Measurements from ENCODE around the gene ALS2CL.
A peak's percentile ranks its signal among the peaks of the same experiment; 100 is the strongest.
"Not testable (repeated sequence)": the region's sequence is repeated elsewhere in the genome, so short reads cannot be mapped to it uniquely, and the experiment has no call there.

Gene ALS2CL

GRCh38 chr3:46704346-46704745, 10.9 kb upstream of the ALS2CL start:
- not testable (repeated sequence) for H3K4me2 ChIP-seq (ENCODE audit: insufficient read depth, low read length, poor library complexity, severe bottlenecking); H3K23ac ChIP-seq (ENCODE audit: low read depth, low read length, poor library complexity); H2BK12ac ChIP-seq (ENCODE audit: low read length); H2BK120ac ChIP-seq (ENCODE audit: low read depth, low read length); H4K91ac ChIP-seq (ENCODE audit: low read depth, low read length, poor library complexity); H3K4ac ChIP-seq (ENCODE audit: low read length); H3K4me3 ChIP-seq (ENCODE audit: low read length in 2 of 2); H3K9ac ChIP-seq (ENCODE audit: low read depth, low read length, poor library complexity); H2AK5ac ChIP-seq (ENCODE audit: low read depth, low read length); H3K79me1 ChIP-seq (ENCODE audit: low read depth, low read length); DNase-seq (ENCODE audit: low spot score); H2BK15ac ChIP-seq (ENCODE audit: low read length); H2AFZ ChIP-seq (ENCODE audit: low read length); H2BK5ac ChIP-seq (ENCODE audit: low read length); H3K18ac ChIP-seq (ENCODE audit: low read length); H3K9me3 ChIP-seq (replicated peaks in 1 of 2; ENCODE audit: control insufficient read depth in 2 of 2, insufficient read depth in 1 of 2, low read depth in 1 of 2, low read length in 2 of 2); H4K8ac ChIP-seq (ENCODE audit: low read depth, low read length); H3K36me3 ChIP-seq (replicated peaks in 1 of 2; ENCODE audit: control insufficient read depth in 2 of 2, insufficient read depth in 2 of 2, low read length in 2 of 2); H3K27ac ChIP-seq (replicated peaks; ENCODE audit: low read length)
- H3K4me1 ChIP-seq (ENCODE audit: control insufficient read depth in 2 of 2, insufficient read depth in 1 of 2, low read depth in 1 of 2, low read length in 2 of 2): peaks cover 2 to 12% of the 10 kb centered on the region in 2 donors
- H3K27me3 ChIP-seq (ENCODE audit: control insufficient read depth in 3 of 3, insufficient read depth in 3 of 3, low read depth in 1 of 3, low read length in 3 of 3): peaks cover 0 to 40% (median 6%) of the 10 kb centered on the region in 3 experiments
- H3K14ac ChIP-seq (ENCODE audit: low read length): peak overlapping the region; percentile 49
- WGBS, 2 donors (ENCODE audit: extremely low coverage in 2 of 2, insufficient read length in 2 of 2, insufficient replicate concordance in 1 of 2): no CpG with 5 or more reads among the region's 7 CpGs

GRCh38 chr3:46703013-46703520, 9.6 kb upstream of the ALS2CL start:
- H3K36me3 ChIP-seq (replicated peaks in 1 of 2; ENCODE audit: control insufficient read depth in 2 of 2, insufficient read depth in 2 of 2, low read length in 2 of 2): no peaks in the 10 kb centered on the region
- no peak overlapping the region for H3K27ac ChIP-seq (replicated peaks; ENCODE audit: low read length)

GRCh38 chr3:46702246-46703012, 8.9 kb upstream of the ALS2CL start:
- Histone ChIP-seq H3K18ac (ENCODE audit: low read length) (no peak overlapping the region), H4K91ac (ENCODE audit: low read depth, low read length, poor library complexity) (no peak overlapping the region), H3K9me3 (replicated peaks in 1 of 2; ENCODE audit: control insufficient read depth in 2 of 2, insufficient read depth in 1 of 2, low read depth in 1 of 2, low read length in 2 of 2) (no peaks in the 10 kb centered on the region), H3K14ac (ENCODE audit: low read length) (no peak overlapping the region), H3K23ac (ENCODE audit: low read depth, low read length, poor library complexity) (no peak overlapping the region), H3K4me3 (ENCODE audit: low read length in 2 of 2) (no peak overlapping the region), H3K4me1 (ENCODE audit: control insufficient read depth in 2 of 2, insufficient read depth in 1 of 2, low read depth in 1 of 2, low read length in 2 of 2) (peaks cover 2 to 12% of the 10 kb centered on the region in 2 donors), H3K4ac (ENCODE audit: low read length) (no peak overlapping the region), H3K36me3 (replicated peaks in 1 of 2; ENCODE audit: control insufficient read depth in 2 of 2, insufficient read depth in 2 of 2, low read length in 2 of 2) (no peaks in the 10 kb centered on the region), H2BK5ac (ENCODE audit: low read length) (no peak overlapping the region), H3K4me2 (ENCODE audit: insufficient read depth, low read length, poor library complexity, severe bottlenecking) (no peak overlapping the region), H3K27me3 (ENCODE audit: control insufficient read depth in 3 of 3, insufficient read depth in 3 of 3, low read depth in 1 of 3, low read length in 3 of 3) (peaks cover 0 to 40% (median 6%) of the 10 kb centered on the region in 3 experiments), H3K9ac (ENCODE audit: low read depth, low read length, poor library complexity) (no peak overlapping the region), H2AK5ac (ENCODE audit: low read depth, low read length) (peak overlapping the region; percentile 66), H2BK15ac (ENCODE audit: low read length) (peak overlapping the region; percentile 80), H2BK12ac (ENCODE audit: low read length) (no peak overlapping the region), H2BK120ac (ENCODE audit: low read depth, low read length) (no peak overlapping the region), H3K79me1 (ENCODE audit: low read depth, low read length) (no peaks in the 10 kb centered on the region), H2AFZ (ENCODE audit: low read length) (no peak overlapping the region), H4K8ac (ENCODE audit: low read depth, low read length) (no peak overlapping the region), H3K27ac (replicated peaks; ENCODE audit: low read length) (no peak overlapping the region)
- no CpG with 5 or more reads among the region's 4 CpGs for WGBS, 2 donors (ENCODE audit: extremely low coverage in 2 of 2, insufficient read length in 2 of 2, insufficient replicate concordance in 1 of 2)
- DNase-seq (ENCODE audit: low spot score): no peak

More at GRCh38 chr3:46703013-46703520, 9.6 kb upstream of the ALS2CL start:
- H3K18ac ChIP-seq (ENCODE audit: low read length): no peak overlapping the region
- H3K4me2 ChIP-seq (ENCODE audit: insufficient read depth, low read length, poor library complexity, severe bottlenecking): no peak overlapping the region
- WGBS, 2 donors (ENCODE audit: extremely low coverage in 2 of 2, insufficient read length in 2 of 2, insufficient replicate concordance in 1 of 2): no CpG with 5 or more reads among the region's 4 CpGs
- no peak overlapping the region for H3K9ac ChIP-seq (ENCODE audit: low read depth, low read length, poor library complexity)
- no peak for DNase-seq (ENCODE audit: low spot score)
- H2AFZ ChIP-seq (ENCODE audit: low read length): no peak overlapping the region
- no peak overlapping the region for H2BK120ac ChIP-seq (ENCODE audit: low read depth, low read length)
- no peak overlapping the region for H2BK12ac ChIP-seq (ENCODE audit: low read length)
- no peak overlapping the region for H3K4ac ChIP-seq (ENCODE audit: low read length)
- H3K23ac ChIP-seq (ENCODE audit: low read depth, low read length, poor library complexity): no peak overlapping the region
- no peak overlapping the region for H4K8ac ChIP-seq (ENCODE audit: low read depth, low read length)
- H2AK5ac ChIP-seq (ENCODE audit: low read depth, low read length): no peak overlapping the region
- peaks cover 0 to 40% (median 6%) of the 10 kb centered on the region in 3 experiments for H3K27me3 ChIP-seq (ENCODE audit: control insufficient read depth in 3 of 3, insufficient read depth in 3 of 3, low read depth in 1 of 3, low read length in 3 of 3)
- H3K14ac ChIP-seq (ENCODE audit: low read length): no peak overlapping the region
- peaks cover 2 to 12% of the 10 kb centered on the region in 2 donors for H3K4me1 ChIP-seq (ENCODE audit: control insufficient read depth in 2 of 2, insufficient read depth in 1 of 2, low read depth in 1 of 2, low read length in 2 of 2)
- no peaks in the 10 kb centered on the region for H3K79me1 ChIP-seq (ENCODE audit: low read depth, low read length)
- H2BK5ac ChIP-seq (ENCODE audit: low read length): no peak overlapping the region
- no peaks in the 10 kb centered on the region for H3K9me3 ChIP-seq (replicated peaks in 1 of 2; ENCODE audit: control insufficient read depth in 2 of 2, insufficient read depth in 1 of 2, low read depth in 1 of 2, low read length in 2 of 2)
- H3K4me3 ChIP-seq (ENCODE audit: low read length in 2 of 2): no peak overlapping the region
- H4K91ac ChIP-seq (ENCODE audit: low read depth, low read length, poor library complexity): no peak overlapping the region
- H2BK15ac ChIP-seq (ENCODE audit: low read length): peak overlapping the region; percentile 22

GRCh38 chr3:46701181-46701939, 7.9 kb upstream of the ALS2CL start, which contains the start of gene TMIE:
TMIE (plus strand) TSS chr3:46701392; CDS start chr3:46701488, 96 bp downstream.
- H2BK12ac ChIP-seq (ENCODE audit: low read length): no peak within 1 kb of the TSS
- WGBS, 2 donors (ENCODE audit: extremely low coverage in 2 of 2, insufficient read length in 2 of 2, insufficient replicate concordance in 1 of 2): no CpG with 5 or more reads among the region's 51 CpGs
- H2AK5ac ChIP-seq (ENCODE audit: low read depth, low read length): peak within 1 kb of the TSS; percentile 66
- peak within 1 kb of the TSS; percentile 70 for H3K9ac ChIP-seq (ENCODE audit: low read depth, low read length, poor library complexity)
- H3K27me3 ChIP-seq (ENCODE audit: control insufficient read depth in 3 of 3, insufficient read depth in 3 of 3, low read depth in 1 of 3, low read length in 3 of 3): peaks cover 0 to 38% (median 6%) of the 10 kb centered on the region in 3 experiments
- no peak within 1 kb of the TSS for H4K8ac ChIP-seq (ENCODE audit: low read depth, low read length)
- H3K27ac ChIP-seq (replicated peaks; ENCODE audit: low read length): no peak within 1 kb of the TSS
- H3K4me1 ChIP-seq (ENCODE audit: control insufficient read depth in 2 of 2, insufficient read depth in 1 of 2, low read depth in 1 of 2, low read length in 2 of 2): peaks cover 2 to 6% of the 10 kb centered on the region in 2 donors
- H3K18ac ChIP-seq (ENCODE audit: low read length): peak within 1 kb of the TSS; percentile 73
- H3K23ac ChIP-seq (ENCODE audit: low read depth, low read length, poor library complexity): no peak within 1 kb of the TSS
- peak within 1 kb of the TSS; percentile 46 for H3K4me2 ChIP-seq (ENCODE audit: insufficient read depth, low read length, poor library complexity, severe bottlenecking)
- no peak within 1 kb of the TSS for H2BK15ac ChIP-seq (ENCODE audit: low read length)
- no peaks in the 10 kb centered on the region for H3K36me3 ChIP-seq (replicated peaks in 1 of 2; ENCODE audit: control insufficient read depth in 2 of 2, insufficient read depth in 2 of 2, low read length in 2 of 2)
- H2AFZ ChIP-seq (ENCODE audit: low read length): peak within 1 kb of the TSS; percentile 76
- no peak within 1 kb of the TSS for H3K14ac ChIP-seq (ENCODE audit: low read length)
- DNase-seq (ENCODE audit: low spot score): no peak
- H3K9me3 ChIP-seq (replicated peaks in 1 of 2; ENCODE audit: control insufficient read depth in 2 of 2, insufficient read depth in 1 of 2, low read depth in 1 of 2, low read length in 2 of 2): no peaks in the 10 kb centered on the region
- no peak within 1 kb of the TSS for H2BK120ac ChIP-seq (ENCODE audit: low read depth, low read length)
- no peak within 1 kb of the TSS for H3K4ac ChIP-seq (ENCODE audit: low read length)
- H2BK5ac ChIP-seq (ENCODE audit: low read length): no peak within 1 kb of the TSS
- H3K4me3 ChIP-seq (ENCODE audit: low read length in 2 of 2): peak within 1 kb of the TSS in 1 of 2 donors; percentile 66
- no peaks in the 10 kb centered on the region for H3K79me1 ChIP-seq (ENCODE audit: low read depth, low read length)
- H4K91ac ChIP-seq (ENCODE audit: low read depth, low read length, poor library complexity): no peak within 1 kb of the TSS
